Progenitor cell of endocrine pancreas (in vitro differentiated cells): ENCODE data around the gene MAGI1. TPM values are rescaled to one million over a fixed set of nuclear protein-coding genes. Genes with fewer than 3 reads are reported as not detected.

Source experiments
- DNase-seq: peaks from one replicate; pipeline ENCODE4 v3.0.0; 2021; ENCODE audit warnings: low spot score; ENCODE audit not compliant: unreplicated experiment
- H3K27ac Mint-ChIP-seq: 2 replicates; pipeline ENCODE4 v1.8.0; 2021; ENCODE audit warnings: mild to moderate bottlenecking, moderate library complexity, mixed read lengths
- H3K27me3 Mint-ChIP-seq: 2 replicates; pipeline ENCODE4 v1.8.0; 2021; ENCODE audit warnings: mixed read lengths
- H3K36me3 Mint-ChIP-seq: 2 replicates; pipeline ENCODE4 v1.8.0; 2022; ENCODE audit warnings: mixed read lengths; ENCODE audit not compliant: insufficient read depth
- H3K4me1 Mint-ChIP-seq: 2 replicates; pipeline ENCODE4 v1.8.0; 2021; ENCODE audit warnings: low read depth, mixed read lengths
- H3K4me3 Mint-ChIP-seq: 2 replicates; pipeline ENCODE4 v1.8.0; 2021; ENCODE audit warnings: low read depth, mild to moderate bottlenecking, moderate library complexity, mixed read lengths
- H3K9me3 Mint-ChIP-seq: 2 replicates; pipeline ENCODE4 v1.8.0; 2021; ENCODE audit warnings: low read depth, mixed read lengths
- CTCF ChIP-seq: fragments of 200-600 bp; sonication (generic); IDR thresholded peaks from one replicate; pipeline ENCODE4 v1.5.0; 2021; ENCODE audit warnings: antibody characterized with exemption, mild to moderate bottlenecking; ENCODE audit not compliant: unreplicated experiment
- total RNA-seq: library from RNA; stranded (reverse); gene quantifications from 2 replicates; pipeline ENCODE4 v1.2.1, GENCODE V29; 2021

MAGI1 gene
- total RNA-seq, 1 donor from 2014 or later = 142 TPM

GRCh38 chr3:65328148-65328547 lies 710.6 kb downstream of the MAGI1 start:
- DNase-seq = no peak
- TF ChIP-seq CTCF = no peak
- Mint-ChIP-seq H3K27me3 (no peaks in the 10 kb centered on the region), H3K4me1 (peaks cover 3% of the 10 kb centered on the region), H3K36me3 (no peaks in the 10 kb centered on the region), H3K4me3 (no peak overlapping the region), H3K9me3 (no peaks in the 10 kb centered on the region), H3K27ac (no peak overlapping the region)

GRCh38 chr3:65326574-65326973 lies 712.1 kb downstream of the MAGI1 start:
- Mint-ChIP-seq H3K4me1 (peaks cover 3% of the 10 kb centered on the region), H3K27ac (no peak overlapping the region), H3K27me3 (no peaks in the 10 kb centered on the region), H3K4me3 (no peak overlapping the region), H3K9me3 (no peaks in the 10 kb centered on the region), H3K36me3 (no peaks in the 10 kb centered on the region)
- TF ChIP-seq CTCF = no peak
- DNase-seq = no peak

- H3K4me3 Mint-ChIP-seq = no peak overlapping the region
- TF ChIP-seq CTCF = no peak
- no peaks in the 10 kb centered on the region for H3K36me3 Mint-ChIP-seq
- DNase-seq = no peak
- H3K9me3 Mint-ChIP-seq = peaks cover 7% of the 10 kb centered on the region
- peaks cover 2% of the 10 kb centered on the region for H3K4me1 Mint-ChIP-seq
- H3K27me3 Mint-ChIP-seq = no peaks in the 10 kb centered on the region
- no peak overlapping the region for H3K27ac Mint-ChIP-seq
Observed at GRCh38 chr3:65322910-65323309, 715.8 kb downstream of the MAGI1 start.

- Mint-ChIP-seq H3K4me3 (no peak overlapping the region), H3K27me3 (no peaks in the 10 kb centered on the region), H3K27ac (no peak overlapping the region), H3K9me3 (peaks cover 15% of the 10 kb centered on the region), H3K4me1 (no peaks in the 10 kb centered on the region), H3K36me3 (no peaks in the 10 kb centered on the region)
- no peak for DNase-seq
- TF ChIP-seq CTCF = no peak
Observed at GRCh38 chr3:65318231-65318630, 720.5 kb downstream of the MAGI1 start.

- Mint-ChIP-seq H3K4me1 (no peaks in the 10 kb centered on the region), H3K27ac (no peak overlapping the region), H3K4me3 (no peak overlapping the region), H3K36me3 (no peaks in the 10 kb centered on the region), H3K27me3 (no peaks in the 10 kb centered on the region), H3K9me3 (peaks cover 10% of the 10 kb centered on the region)
- TF ChIP-seq CTCF = no peak
- DNase-seq = no peak
Observed at GRCh38 chr3:65314916-65315315, 723.8 kb downstream of the MAGI1 start.

GRCh38 chr3:65314269-65314668 lies 724.4 kb downstream of the MAGI1 start:
- Mint-ChIP-seq H3K36me3 (no peaks in the 10 kb centered on the region), H3K4me3 (no peak overlapping the region), H3K27ac (no peak overlapping the region), H3K27me3 (no peaks in the 10 kb centered on the region), H3K4me1 (no peaks in the 10 kb centered on the region), H3K9me3 (peaks cover 10% of the 10 kb centered on the region)
- DNase-seq = no peak
- no peak for TF ChIP-seq CTCF
